IPS-11a (cell line): ENCODE measurements around the gene ITGB3.
"Not testable (repeated sequence)": the region's sequence is repeated elsewhere in the genome, so short reads cannot be mapped to it uniquely, and the experiment has no call there.

Experiments used
- H3K4me3 ChIP-seq: one replicate; pipeline ENCODE4 v1.5.1; 2013; ENCODE audit warnings: low read depth, low read length, control low read depth

Gene ITGB3

DNA sequence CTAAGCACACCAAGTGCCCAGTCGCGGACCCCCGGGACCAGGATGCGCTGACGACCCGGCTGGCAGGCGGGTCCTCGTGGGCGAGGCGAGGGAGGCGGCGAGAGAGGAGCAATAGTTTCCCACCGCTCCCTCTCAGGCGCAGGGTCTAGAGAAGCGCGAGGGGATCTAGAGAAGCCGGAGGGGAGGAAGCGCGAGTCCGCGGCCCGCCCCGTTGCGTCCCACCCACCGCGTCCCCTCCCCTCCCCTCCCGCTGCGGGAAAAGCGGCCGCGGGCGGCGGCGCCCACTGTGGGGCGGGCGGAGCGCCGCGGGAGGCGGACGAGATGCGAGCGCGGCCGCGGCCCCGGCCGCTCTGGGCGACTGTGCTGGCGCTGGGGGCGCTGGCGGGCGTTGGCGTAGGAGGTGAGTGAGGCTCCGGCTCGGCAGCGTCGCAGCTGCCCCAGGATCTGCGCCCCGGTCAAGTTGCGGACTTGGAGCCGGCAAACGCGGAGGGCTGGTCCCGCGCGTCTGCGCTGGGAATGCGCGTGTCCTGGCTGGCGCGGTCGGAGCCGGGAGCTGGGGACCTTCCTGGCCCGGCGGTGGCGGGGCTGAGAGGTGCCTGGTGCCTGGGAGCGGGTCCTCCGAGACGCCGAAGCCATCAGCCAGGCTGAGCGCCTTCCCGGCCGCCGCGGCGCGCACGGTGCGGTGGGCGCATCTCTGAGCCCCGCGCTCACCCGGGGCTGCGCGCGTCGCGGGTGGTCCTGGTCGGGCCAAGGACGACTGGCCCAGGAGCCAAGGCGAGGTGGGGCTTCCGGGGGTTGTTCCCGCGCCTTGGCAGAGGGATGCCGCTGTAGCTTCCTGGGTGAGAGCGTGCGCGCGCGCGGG lies at the start of gene ITGB3:
Gene ITGB3, plus strand, starts transcription at position 287 of the 862 bp plus-strand sequence. Its CDS starts 35 bp downstream, at position 322.
- peak within 1 kb of the TSS; percentile 63 for H3K4me3 ChIP-seq

DNA sequence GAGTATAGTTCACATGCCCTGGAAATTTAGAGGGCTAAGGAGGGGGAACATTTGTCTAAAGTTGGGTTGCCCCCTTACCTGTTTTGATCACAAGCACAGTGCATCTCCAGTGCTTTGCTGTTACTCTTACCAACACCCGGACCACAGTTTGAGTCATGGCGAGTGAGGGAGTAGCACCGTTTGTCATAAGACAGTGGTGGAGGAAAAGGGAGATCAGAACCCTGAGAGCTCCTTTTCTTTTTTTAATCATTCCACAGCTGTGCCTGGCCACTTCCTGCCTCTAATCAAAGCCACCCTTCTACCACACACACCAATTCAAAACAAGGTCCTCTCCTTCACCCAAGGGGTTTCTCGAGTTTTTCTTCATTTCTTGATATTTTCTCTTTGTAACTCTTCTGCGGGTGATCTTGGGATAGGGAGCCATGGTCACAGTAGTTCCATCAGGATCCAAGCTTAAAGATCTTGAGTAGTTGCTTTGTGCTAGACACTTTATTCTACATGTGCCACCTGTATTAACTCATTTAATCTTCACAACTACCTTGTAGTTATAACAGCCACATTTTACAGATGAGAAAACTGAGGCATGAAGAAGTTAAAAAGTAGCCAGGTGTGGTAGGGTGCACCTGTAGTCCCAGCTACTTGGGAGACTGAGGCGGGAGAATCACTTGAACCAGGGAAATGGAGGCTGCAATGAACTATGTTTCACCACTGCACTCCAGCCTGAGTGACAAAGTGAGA lies 49.5 kb upstream of the ITGB3 start:
- no peak overlapping the region for H3K4me3 ChIP-seq

DNA sequence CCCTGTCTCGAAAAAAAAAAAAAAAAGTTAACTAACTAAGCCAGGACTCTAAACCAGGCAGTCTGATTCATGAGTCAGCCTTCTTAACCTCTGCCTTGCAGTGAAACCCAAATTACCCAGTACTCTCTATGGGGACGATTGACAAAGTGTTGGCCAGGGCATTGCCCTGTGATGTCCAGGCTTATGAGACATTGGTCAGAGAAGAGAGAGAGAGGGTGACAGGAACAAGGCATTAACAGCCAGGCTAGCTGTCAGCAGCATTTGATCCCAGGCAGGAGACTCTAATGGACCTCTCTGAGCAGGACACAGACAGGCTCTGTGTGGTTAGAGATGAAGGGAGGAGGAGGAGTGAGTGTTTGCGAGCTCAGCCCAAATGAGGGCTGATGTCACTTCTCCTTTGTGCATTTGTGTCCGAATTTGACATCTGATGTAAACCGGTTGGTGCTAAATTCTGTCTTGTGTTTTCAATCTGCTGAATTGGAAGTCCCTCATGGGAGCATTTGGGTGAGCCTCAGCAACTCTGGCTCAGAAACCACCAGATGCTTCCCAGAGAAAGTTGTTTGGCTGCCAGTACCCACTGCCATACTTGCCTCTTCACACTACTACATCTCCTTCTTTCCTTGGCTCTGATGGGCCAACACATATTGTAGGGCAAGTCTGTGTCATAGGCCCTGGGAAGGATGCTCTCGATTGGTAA lies 48.8 kb upstream of the ITGB3 start:
- H3K4me3 ChIP-seq, result no peak overlapping the region

DNA sequence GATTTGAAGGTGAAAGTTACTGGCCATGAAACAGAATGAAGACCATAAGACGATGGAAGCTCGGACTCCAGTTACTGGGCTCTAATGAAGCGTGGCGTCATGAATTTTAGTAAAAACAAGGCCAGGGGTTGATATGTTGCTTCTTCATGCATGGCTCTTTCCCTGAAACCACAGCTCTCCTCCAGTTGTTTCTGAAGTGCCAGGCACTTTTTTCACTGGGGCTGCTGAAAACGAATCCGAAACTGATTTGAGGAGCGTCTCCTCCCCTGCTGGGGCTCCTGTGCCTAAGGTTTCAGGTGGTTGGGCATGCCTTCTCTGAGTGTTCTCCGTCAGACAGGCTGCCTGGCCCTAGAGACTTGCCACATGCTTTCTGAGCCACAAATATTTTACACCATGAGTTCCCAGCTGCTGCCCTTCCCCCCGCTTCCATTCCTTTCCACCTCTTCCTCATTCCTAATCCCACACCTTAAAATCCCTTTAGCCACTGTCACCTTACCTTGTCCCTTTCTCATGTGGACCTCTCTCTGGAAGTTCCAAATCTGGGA lies 48.1 kb upstream of the ITGB3 start:
- H3K4me3 ChIP-seq, result no peak overlapping the region

DNA sequence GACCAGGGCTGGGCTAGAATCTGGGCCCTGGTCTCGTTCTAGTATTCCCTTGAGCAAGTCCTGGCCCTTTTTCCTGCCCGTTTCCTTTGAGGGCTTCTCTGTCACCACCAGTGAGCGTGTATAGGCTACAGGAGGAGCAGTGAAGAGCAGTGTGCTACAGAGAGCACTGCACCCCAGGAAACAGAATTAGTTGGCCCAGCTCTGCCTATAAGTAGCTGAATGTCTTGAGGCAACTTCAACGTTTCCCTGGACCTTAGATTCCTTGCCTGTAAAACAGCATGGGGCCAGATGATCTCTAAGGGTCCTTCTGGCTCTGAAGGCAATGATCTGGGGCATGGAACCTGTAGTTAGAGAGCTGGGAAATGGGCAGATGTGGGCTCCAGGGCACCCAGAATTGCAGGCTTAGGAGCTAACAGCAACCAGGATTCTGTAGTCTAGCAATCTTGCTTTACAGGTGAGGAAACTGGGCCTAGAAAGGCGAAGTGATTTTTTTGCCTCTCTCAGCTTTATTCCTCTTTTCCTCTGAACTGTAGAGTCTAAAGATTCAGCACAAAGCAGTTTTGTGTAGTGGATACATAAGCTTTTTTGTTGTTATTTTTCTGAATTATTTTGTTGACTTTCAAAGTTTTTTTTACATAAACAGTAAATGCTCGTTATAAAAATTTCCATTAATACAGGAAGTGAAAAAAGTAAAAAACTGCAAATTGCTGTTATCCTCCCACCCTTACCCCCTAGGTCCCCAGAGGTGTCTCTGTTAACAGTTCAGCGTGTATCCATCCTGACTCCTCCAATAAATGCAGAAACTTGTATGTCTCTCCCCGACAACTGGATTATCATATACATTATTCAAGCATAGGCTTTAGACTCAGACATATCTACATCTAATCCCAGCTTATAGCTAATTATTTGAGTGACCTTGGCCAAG lies 46.2 kb upstream of the ITGB3 start:
- H3K4me3 ChIP-seq, result no peak overlapping the region

DNA sequence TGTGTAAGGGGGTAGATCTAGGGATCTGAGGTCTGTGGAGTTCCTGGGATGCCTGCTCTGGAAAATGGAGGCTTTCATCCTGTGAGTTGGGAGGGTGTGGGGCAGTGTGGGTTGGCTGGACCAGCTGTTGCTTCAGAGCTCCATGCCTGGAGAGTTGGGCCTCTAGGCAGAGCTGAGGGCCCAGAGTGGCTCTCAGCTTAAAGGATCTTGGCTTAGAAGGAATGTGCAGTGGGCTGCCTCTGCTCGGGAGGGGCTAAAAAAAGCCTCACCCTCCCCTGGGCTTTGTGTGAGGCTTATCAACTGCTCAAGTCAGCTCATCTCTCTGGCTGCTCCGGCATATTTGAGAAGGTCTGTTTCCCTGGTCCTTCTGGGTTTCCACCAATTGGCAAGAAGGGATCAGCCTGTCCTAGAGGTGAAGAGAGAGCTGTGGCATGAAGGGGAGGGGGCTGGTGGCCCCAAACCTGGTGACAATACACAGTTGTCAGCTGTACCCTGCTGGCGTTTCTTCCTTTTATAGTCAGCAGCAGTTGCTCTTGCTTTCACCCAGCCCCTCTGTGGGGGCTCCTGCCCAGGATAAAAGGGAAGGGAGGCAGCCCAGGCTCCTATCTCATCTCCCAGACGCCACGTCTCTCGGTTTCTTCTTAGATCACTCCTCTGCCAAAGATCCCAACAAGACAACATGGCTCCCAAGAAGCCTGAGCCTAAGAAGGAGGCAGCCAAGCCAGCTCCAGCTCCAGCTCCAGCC lies 44.7 kb upstream of the ITGB3 start, which contains the start of gene MYL4:
Gene MYL4, plus strand, starts transcription at position 605 of the 745 bp plus-strand sequence. Its CDS starts 75 bp downstream, at position 680.
- no peak within 1 kb of the TSS for H3K4me3 ChIP-seq

DNA sequence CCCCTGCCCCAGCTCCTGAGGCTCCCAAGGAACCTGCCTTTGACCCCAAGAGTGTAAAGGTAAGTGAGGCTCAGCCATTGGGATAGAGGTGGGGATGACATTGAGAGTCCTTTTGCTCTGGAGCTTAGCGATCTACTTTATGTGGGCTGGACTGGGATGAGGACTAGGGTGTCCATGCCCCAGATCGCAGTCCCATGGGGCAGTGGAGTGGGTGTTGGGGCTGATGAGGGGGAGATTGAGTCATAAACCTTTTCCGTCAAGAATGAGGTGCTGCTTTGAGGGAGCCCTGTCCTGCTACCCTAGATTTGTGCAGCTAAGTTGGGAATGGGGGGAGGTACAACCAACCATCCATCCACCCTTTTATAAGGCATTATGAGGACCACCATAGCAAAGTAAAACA lies 44.1 kb upstream of the ITGB3 start:
- no peak overlapping the region for H3K4me3 ChIP-seq

DNA sequence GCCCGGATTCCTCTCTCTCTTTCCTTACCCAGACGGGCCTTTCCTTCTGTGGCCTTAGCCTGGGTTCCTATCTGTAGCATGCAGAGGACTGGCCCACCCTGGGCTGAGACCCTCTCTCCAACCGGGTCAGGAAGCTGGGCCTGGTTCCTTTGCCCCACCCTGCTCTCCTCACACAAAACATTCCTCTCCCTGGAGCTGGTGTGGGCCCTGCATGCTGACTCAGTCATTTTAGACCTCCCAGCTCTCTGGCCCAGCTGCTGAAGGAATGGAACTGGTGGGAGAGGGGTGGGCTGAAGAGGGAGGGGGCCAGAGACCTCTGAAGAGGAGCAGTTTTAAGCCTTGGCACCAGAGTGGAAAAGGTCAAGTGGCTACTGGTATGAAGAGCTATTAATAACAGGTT lies 43.5 kb upstream of the ITGB3 start:
- no peak overlapping the region for H3K4me3 ChIP-seq

DNA sequence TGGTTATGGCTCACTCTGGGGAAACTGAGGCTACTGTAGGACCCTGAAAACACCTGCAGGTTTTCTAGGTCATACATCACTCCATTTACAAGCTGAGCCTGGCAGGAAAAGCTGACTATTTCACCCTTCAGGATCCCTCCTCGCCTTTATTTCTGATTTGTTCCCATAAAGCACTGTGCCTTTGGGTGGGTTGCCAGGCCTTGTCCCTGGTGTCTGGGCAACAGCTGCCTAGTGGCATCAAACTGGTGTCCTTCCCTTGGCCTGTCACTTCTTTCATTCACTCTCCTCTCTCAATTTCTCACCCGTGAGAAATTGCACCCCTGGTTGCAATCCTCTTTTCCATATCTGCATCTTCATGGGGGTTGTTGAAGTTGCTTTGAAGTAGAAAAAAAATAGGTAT lies 42.8 kb upstream of the ITGB3 start:
- no peak overlapping the region for H3K4me3 ChIP-seq

DNA sequence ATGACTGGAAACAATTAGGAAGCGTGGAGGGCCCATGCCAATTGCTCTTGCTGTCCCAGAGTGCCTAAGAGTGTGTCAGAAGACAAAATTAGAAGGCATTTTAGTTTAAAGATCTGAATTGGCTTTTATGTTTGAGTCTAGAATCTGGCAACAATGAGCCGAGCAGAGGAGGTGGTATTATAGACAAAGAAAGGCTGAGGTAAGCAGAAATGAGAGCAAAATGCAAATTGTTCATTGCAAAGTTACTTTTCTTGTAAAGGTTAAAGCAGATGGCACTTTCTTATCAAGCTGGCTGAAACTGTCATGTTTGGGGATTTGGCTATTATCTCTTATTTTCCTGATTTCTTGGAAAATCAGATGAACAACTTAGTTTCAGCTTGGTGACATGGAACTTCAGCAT lies 41.2 kb upstream of the ITGB3 start:
- no peak overlapping the region for H3K4me3 ChIP-seq

DNA sequence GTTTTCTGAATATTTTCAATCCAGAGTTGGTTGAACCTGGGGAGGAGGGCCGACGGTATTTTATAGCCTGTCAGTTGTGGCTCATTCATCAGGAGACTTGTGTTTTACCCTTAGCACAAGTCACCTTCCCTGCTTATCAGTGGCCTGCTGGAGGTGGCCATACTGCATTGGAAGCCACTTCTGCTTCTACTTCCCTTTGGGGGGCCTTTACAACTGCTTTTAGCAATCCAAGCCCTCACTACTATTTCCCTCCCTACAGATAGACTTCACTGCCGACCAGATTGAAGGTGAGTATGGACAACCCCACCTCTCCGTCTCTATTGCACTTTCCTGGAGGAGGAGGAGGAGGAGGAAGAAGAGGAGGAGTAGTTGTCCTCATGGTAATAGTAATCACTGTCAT lies 40.1 kb upstream of the ITGB3 start:
- no peak overlapping the region for H3K4me3 ChIP-seq

DNA sequence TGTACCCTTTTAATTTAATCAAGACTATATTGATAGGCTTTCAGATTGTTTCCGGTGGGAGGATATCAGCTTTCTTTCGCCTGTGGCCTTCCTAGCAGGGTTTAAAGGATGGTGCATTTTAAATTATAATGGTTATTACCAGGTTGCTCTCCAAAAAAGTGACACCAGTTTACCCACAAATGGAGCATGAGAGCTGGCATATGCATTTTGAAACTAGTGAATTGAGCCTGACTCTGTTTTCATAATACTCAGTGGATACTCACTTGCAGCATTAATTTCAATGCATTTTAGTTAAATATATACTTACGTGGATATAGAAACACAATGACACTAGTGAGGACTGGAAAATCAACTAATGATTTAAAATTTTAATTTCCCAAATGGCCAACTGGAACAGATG lies 38.7 kb upstream of the ITGB3 start:
- no peak overlapping the region for H3K4me3 ChIP-seq

DNA sequence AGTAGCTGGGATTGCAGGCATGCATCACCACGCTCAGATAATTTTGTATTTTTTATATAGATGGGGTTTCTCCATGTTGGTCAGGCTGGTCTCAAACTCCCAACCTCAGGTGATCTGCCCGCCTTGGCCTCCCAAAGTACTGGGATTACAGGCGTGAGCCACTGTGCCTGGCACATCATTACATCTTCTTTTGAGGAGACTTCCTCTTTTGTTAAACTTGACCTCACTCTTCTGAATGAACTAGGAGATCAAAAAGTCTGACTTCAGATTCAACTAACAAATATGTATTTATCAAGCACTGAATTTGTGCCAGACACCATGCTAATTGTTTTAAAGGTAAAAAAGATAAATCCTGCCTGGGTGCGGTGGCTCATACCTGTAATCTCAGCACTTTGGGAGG lies 36.8 kb upstream of the ITGB3 start:
- not testable (repeated sequence) for H3K4me3 ChIP-seq

DNA sequence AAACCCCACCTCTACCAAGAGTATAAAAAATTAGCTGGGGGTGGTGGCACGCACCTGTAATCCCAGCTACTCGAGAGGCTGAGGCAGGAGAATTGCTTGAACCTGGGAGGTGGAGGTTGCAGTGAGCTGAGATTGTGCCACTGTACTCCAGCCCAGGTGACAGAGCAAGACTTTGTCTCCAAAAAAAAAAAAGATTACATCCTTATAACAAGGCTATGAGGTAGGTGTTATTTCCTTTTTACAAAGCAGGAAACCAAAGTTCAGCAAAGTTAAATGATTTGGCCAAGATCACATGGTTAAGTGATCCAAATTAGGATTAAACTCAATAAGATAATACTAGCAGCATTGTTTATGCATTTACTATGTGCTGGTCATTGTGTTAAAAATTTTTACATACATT lies 36.3 kb upstream of the ITGB3 start:
- H3K4me3 ChIP-seq, result not testable (repeated sequence)

DNA sequence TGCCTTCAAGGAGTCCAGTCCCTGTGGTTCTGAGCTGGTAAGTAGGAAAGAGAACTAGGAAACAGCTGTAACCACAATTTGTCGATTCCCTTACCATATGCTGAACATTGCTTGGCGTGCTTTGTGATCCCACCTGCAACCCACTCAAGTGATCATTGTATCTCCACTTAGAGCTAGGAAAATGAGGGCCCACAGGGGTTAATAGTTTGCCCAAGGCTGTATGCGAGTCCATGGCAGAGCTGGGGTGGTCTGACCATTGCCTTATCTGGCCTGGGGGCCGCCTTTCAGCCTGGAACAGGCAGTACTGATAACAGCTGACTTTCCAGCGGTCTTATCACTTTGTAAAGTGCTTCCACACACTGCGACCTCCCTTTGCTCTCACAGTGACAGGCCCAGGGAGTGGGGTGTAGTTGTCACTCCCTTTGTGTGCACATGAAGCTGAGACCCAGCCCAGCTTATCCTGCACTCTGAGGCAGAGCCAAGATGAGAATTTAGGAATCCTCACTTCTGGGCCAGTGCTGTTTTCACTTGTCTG lies 34.7 kb upstream of the ITGB3 start:
- no peak overlapping the region for H3K4me3 ChIP-seq

DNA sequence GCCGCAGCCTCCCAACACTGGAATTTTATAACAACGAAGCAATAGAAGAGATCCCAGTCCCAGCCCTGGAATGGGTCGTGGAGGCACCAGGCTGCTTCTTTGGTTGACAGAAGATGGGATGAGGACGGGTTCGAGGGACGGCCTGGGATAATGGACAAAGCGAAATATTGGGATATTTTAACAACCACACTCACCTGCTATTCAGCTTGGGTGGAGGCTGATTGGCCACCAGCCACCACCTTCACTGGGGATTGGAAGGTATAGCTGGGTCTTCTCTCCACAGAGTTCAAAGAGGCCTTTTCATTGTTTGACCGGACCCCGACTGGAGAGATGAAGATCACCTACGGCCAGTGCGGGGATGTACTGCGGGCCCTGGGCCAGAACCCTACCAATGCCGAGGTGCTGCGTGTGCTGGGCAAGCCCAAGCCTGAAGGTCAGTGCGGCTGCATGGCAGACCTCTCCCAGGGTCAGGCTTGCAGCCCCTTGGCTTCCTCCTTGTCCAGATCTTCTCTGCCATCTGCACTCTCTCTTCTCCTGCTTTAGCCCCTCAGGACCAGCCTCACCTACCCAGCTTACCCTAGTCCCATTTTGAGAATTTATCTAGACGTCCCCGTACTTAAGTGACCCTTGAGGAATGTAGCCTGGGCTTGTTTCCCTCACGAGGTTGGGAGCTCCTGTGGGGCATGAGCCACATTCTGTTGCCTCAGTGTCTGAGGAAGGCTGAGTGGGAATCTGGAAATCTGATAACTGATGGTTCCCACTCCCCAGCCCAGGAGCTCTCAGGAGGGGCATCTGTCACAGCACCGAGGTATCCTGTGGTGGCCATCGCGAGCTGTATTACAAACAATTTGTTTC lies 33.8 kb upstream of the ITGB3 start:
- no peak overlapping the region for H3K4me3 ChIP-seq

DNA sequence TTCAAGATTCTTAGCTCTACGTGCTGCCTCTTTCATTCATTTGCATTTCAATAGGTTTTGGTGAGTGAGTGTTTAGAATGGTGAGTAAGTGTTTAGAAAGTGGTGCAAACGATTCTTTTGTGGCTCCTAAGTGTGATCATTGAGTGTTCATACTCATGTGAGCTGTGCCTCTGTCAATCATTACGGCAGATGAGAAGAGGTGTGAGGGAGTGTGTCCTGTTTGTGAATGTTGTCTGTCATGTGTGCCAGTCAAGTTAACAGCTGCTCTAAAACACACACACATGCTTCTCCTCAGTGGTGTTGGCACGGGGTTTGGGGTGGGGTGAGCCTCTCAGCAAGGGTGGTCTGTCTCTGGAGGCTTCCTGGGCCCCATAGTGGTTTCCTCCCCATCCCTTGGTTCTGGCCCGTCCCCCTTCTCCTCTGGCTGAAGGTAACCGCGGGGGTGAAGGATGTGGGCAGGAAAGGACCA lies 33.1 kb upstream of the ITGB3 start:
- H3K4me3 ChIP-seq, result no peak overlapping the region

DNA sequence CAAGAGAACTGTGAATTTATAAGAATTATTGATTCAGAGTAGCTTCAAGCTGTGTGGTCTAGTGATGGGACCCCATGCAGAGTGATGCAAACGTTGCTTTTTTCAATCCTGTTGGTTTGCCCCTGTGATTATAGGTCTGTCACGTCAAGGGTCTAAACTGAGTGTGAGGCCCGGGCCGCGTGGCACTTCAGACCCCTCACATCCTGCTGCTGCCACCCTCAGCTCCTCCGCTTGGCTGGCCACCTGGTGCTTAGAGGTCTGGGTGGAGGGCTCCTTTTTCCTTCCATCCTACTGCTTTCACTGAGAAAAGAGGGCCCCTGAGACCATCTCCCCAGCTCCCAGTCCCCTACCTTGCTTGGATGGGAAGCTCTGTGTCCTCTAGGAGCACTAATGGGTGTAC lies 32.5 kb upstream of the ITGB3 start:
- no peak overlapping the region for H3K4me3 ChIP-seq
